SK-N-MC (cell line): ENCODE data around the gene AGAP9.

Experiments used
- DNase-seq: peaks from one replicate; pipeline ENCODE4 v3.0.0-alpha.2; 2011; ENCODE audit warnings: low read depth, low spot score
- H3K27ac ChIP-seq: fragments of 200-600 bp; sonication (generic); 2 replicates; pipeline ENCODE4 v1.5.1; 2016; ENCODE audit warnings: mixed run types
- H3K36me3 ChIP-seq: fragments of 200-600 bp; sonication (generic); 2 replicates; pipeline ENCODE4 v1.6.1; 2017; ENCODE audit warnings: antibody characterized with exemption, low read length, mixed read lengths; ENCODE audit not compliant: insufficient read depth
- H3K4me3 ChIP-seq: fragments of 200-600 bp; sonication (generic); 2 replicates; pipeline ENCODE4 v1.5.1; 2016
- H3K9ac ChIP-seq: fragments of 200-600 bp; sonication (generic); 2 replicates; pipeline ENCODE4 v1.8.0; 2017; ENCODE audit warnings: mixed run types, mixed read lengths; ENCODE audit not compliant: insufficient read length
- H3K9me3 ChIP-seq: fragments of 200-600 bp; sonication (generic); 2 replicates; pipeline ENCODE4 v1.6.1; 2017; ENCODE audit warnings: low read depth, mild to moderate bottlenecking, antibody characterized with exemption, low read length, moderate library complexity, mixed read lengths
- EZH2 ChIP-seq: fragments of 200-600 bp; sonication (generic); IDR thresholded peaks from one replicate; pipeline ENCODE4 v1.6.1; 2017; ENCODE audit warnings: antibody characterized with exemption
- FOXP2 ChIP-seq: optimal IDR thresholded peaks from 2 replicates; pipeline ENCODE3; 2011; ENCODE audit warnings: mild to moderate bottlenecking, moderate library complexity; ENCODE audit not compliant: insufficient read depth; ENCODE audit errors: extremely low read length, control extremely low read depth
- POLR2AphosphoS5 ChIP-seq: IDR thresholded peaks from 2 replicates; pipeline ENCODE4 v1.6.1; 2012; ENCODE audit warnings: mild to moderate bottlenecking, low read depth, low read length, borderline replicate concordance

Gene AGAP9

DNA sequence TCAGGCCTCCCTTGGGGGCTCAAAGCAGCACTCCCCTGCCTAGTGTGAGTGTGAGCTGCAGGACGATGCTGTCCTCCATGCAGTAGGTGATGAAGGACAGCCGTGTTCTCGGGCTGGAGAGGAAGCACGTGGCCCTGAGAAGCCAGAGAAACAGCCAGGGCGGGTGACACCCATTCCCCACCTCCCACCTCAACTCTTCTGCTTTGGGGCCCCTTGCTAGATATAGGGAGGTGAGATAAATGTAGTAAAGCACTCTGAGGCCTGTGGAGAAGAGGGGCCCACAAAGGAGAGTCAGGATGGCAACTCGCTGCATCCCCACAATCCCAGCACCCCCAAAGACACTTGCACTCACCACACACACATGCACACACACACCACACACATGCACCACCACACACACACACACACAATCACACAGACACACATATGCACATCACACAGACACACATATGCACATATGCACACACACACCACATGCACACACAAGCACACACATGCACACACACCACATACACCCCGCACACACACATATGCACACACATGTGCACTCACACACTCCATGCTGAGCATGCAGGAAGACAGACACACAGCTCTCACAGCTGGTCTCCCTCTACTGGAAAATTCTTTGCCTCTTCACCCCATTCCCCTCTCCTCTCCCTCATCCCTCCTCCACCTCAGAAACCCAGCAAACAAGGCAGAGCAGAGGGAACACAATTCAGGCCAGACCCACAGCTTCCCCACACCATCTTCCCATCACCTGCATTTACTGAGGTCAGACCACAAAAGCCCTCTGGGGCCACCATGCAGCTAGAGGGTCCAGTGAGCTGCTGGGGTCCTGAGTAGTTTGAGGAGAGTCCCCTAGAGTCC is 70.1 kb downstream of the AGAP9 start:
- Histone ChIP-seq H3K4me3 (no peak overlapping the region), H3K9ac (no peak overlapping the region), H3K36me3 (no peaks in the 10 kb centered on the region), H3K9me3 (no peaks in the 10 kb centered on the region), H3K27ac (no peak overlapping the region)
- TF ChIP-seq POLR2AphosphoS5 (no peak), EZH2 (no peak), FOXP2 (no peak)
- no peak for DNase-seq

DNA sequence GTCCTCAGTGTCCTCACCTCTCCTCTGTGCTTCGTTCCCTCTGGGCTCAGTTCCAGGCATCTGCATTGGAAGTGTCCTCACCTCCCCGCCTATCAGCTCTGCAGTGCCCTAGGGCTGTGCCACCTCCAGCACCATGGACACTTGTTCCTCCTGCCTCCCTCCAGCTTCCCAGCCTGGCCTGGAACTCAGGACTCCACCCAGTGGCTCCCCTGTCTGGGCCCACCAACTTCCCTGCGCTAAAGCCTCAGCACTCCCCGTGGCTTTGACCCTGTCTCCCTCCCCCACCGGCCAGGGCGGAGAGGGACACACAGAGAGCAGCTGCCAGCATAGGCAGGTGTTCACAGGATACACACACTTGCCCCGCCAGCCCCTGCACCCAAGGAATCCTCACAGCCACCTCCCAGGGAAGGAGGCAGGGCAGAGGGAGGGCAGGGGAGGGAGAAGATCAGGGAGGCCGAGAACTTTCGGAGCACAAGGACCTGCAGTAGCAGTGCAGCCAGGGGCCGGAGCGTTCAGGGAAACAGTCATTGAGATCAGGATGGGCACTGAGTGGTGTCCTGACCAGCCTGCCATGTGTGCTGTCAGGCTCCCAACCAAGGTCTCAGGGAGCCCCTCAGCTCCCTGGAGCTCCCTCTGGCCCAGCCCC is 70.8 kb downstream of the AGAP9 start:
- H3K9me3 ChIP-seq = no peaks in the 10 kb centered on the region
- no peaks in the 10 kb centered on the region for H3K36me3 ChIP-seq
- H3K4me3 ChIP-seq = no peak overlapping the region
- TF ChIP-seq POLR2AphosphoS5 = no peak
- no peak overlapping the region for H3K9ac ChIP-seq
- H3K27ac ChIP-seq = no peak overlapping the region
- no peak for DNase-seq

DNA sequence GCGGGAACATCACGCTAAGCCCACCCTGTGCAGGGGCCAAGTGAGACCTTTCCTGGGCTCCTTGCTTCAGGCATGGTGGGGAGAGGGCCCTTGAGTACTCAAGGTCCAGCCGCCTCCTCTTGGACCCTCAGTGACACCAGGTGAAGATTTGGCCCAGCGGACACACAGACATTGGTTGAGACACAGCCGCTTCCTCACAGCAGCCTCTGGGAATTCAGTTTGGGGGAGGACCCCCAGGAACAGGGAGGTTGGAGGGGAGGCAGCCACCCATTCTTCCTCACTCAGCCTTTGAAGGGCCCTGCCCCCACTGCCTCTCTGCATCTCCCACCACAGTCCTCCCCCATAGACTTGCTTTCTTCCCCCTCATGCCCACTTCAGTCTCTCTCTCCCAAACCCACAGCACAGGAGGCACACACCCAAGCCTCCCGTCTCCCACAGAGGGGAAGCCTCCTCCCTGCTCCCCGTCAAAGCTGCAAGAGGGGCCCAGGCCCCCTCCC is 71.4 kb downstream of the AGAP9 start:
- H3K36me3 ChIP-seq = no peaks in the 10 kb centered on the region
- H3K9ac ChIP-seq = no peak overlapping the region
- no peak overlapping the region for H3K27ac ChIP-seq
- no peak overlapping the region for H3K4me3 ChIP-seq
- H3K9me3 ChIP-seq = no peaks in the 10 kb centered on the region
- no peak for TF ChIP-seq POLR2AphosphoS5
- TF ChIP-seq EZH2 = no peak
- TF ChIP-seq FOXP2 = no peak
- DNase-seq = no peak
